Activated CD8-positive, alpha-beta memory T cell treated with anti-CD3 and anti-CD28 coated beads, Interleukin-2, amount 50 U/mL, for 4 hours (primary cell): Measurements from ENCODE around the gene SCFD2.
"Not testable (repeated sequence)": the region's sequence is repeated elsewhere in the genome, so short reads cannot be mapped to it uniquely, and the experiment has no call there.

Experiments
- DNase-seq: peaks from one replicate; pipeline ENCODE4 v3.0.0-alpha.2; 2020

Gene SCFD2

GRCh38 chr4:52840531-52841370 is 525.1 kb downstream of the SCFD2 start:
- no peak for DNase-seq

GRCh38 chr4:52838729-52839586 is 526.9 kb downstream of the SCFD2 start:
- no peak for DNase-seq

GRCh38 chr4:52837716-52838558 is 527.9 kb downstream of the SCFD2 start:
- no peak for DNase-seq

- DNase-seq, result no peak
Observed at GRCh38 chr4:52836678-52837077, 529.2 kb downstream of the SCFD2 start.

- DNase-seq, result no peak
Observed at GRCh38 chr4:52836120-52836519, 529.7 kb downstream of the SCFD2 start.

- not testable (repeated sequence) for DNase-seq
Observed at GRCh38 chr4:52834641-52835456, 531.0 kb downstream of the SCFD2 start.

- no peak for DNase-seq
Observed at GRCh38 chr4:52833941-52834525, 531.8 kb downstream of the SCFD2 start.

GRCh38 chr4:52825460-52826090 is 540.3 kb downstream of the SCFD2 start:
- DNase-seq, result no peak

GRCh38 chr4:52824603-52825459 is 541.0 kb downstream of the SCFD2 start:
- DNase-seq, result no peak

- no peak for DNase-seq
Observed at GRCh38 chr4:52824270-52824602, 541.6 kb downstream of the SCFD2 start.

GRCh38 chr4:52823702-52824092 is 542.2 kb downstream of the SCFD2 start:
- no peak for DNase-seq
